Measurements from ENCODE around the gene SHISAL2A. TPM values are rescaled to one million over a fixed set of nuclear protein-coding genes. Genes with fewer than 3 reads are reported as not detected.

Gene SHISAL2A
- total and polyA plus RNA-seq, 8 donors, result 0.48 to 1.6 (median 0.69) TPM; not detected in 1

DNA sequence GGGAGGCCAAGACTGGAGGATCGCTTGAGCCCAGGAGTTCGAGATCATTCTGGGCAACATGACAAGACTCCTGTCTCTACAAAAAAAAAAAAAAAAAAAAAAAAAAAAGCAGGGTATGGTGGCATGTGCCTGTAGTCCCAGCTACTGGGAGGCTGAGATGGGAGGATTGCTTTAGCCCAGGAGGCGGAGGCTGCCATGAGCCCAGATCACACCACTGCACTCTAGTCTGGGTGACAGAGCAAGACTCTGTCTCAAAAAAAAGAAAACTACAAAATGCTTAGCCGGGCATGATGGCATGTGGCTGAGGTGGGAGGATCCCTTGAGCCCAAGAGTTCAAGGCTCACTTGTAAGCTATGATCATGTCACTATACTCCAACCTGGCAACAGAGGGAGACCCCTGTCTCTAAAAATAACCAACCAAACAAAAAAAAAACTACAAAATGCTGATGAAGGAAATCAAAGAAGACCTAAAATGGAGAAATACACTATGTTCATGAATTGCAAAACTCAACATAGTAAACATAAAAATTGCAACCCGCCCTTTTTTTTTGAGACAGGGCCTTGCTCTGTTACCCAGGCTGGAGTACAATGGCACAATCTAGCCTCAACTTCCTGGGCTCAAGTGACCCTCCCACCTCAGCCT lies 20.4 kb downstream of the SHISAL2A start:
- no peak for ATAC-seq

DNA sequence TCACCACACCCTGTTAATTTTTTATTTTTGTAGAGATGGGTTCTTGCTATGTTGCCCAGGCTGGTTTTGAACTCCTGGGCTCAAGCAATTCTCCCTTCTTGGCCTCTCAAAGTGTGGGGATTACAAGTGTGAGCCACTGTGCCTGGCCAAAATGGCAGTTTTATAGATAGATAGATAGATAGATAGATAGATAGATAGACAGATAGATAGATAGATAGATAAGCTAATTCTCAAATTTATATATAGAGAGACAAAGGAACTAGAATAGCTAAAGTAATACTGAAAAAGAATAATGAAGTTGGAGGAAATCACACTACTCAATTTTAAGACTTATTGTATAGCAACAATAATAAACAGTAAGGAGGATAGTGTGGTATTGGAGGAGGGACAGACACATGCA lies 21.1 kb downstream of the SHISAL2A start:
- H3K27ac ChIP-seq, result no peak overlapping the region
- TF ChIP-seq CTCF (IDR thresholded peaks at IDR 0.05), result no peak
- H3K9me3 ChIP-seq, result no peaks in the 10 kb centered on the region
- DNase-seq (no peak), ATAC-seq (no peak)
- intact Hi-C loops (cut with DNase I), result no loop called here
- no peak overlapping the region for H3K4me3 ChIP-seq
- H3K4me1 ChIP-seq, result no peaks in the 10 kb centered on the region
- H3K27me3 ChIP-seq, result no peaks in the 10 kb centered on the region
- H3K36me3 ChIP-seq, result no peaks in the 10 kb centered on the region

More for the DNA sequence above, 20.4 kb downstream of the SHISAL2A start:
- TF ChIP-seq CTCF (IDR thresholded peaks at IDR 0.05), result no peak
- intact Hi-C loops (cut with DNase I), result no loop called here
- Histone ChIP-seq H3K36me3 (no peaks in the 10 kb centered on the region), H3K4me1 (no peaks in the 10 kb centered on the region), H3K27me3 (no peaks in the 10 kb centered on the region), H3K4me3 (no peak overlapping the region), H3K27ac (no peak overlapping the region), H3K9me3 (no peaks in the 10 kb centered on the region)
- no peak for DNase-seq

GRCh38 chr1:52657702-52658101 lies 24.7 kb downstream of the SHISAL2A start:
- Histone ChIP-seq H3K27ac (no peak overlapping the region), H3K36me3 (no peaks in the 10 kb centered on the region), H3K9me3 (no peaks in the 10 kb centered on the region), H3K4me3 (no peak overlapping the region), H3K4me1 (no peaks in the 10 kb centered on the region), H3K27me3 (no peaks in the 10 kb centered on the region)
- no peak for TF ChIP-seq CTCF (IDR thresholded peaks at IDR 0.05)
- no peak for ATAC-seq
- intact Hi-C loops (cut with DNase I), result no loop called here
- no peak for DNase-seq

DNA sequence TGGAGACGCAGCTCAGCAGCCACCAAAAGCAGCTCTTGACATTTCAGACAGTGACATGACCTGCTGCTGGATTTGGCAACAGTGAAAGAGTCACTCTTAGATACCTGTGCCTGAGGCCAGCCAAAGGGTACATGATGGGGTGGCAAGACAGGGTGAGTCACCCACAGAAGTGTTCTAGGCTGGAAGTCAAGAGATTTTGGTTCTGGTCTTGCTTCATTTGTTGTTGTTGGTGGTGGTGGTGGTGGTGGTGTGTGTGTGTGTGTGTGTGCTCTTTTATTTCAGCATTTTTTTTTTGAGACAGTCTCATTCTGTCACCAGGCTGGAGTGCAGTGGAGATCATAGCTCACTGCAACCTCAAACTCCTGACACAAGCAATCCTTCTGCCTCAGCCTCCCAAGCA lies 25.8 kb downstream of the SHISAL2A start:
- Histone ChIP-seq H3K36me3 (no peaks in the 10 kb centered on the region), H3K27ac (no peak overlapping the region), H3K9me3 (no peaks in the 10 kb centered on the region), H3K4me3 (no peak overlapping the region), H3K27me3 (no peaks in the 10 kb centered on the region), H3K4me1 (no peaks in the 10 kb centered on the region)
- peak; percentile 61 for ATAC-seq
- TF ChIP-seq CTCF (IDR thresholded peaks at IDR 0.05), result no peak
- DNase-seq, result peak in 1 of 4 donors; percentile 33
- intact Hi-C loops (cut with DNase I), result no loop called here

DNA sequence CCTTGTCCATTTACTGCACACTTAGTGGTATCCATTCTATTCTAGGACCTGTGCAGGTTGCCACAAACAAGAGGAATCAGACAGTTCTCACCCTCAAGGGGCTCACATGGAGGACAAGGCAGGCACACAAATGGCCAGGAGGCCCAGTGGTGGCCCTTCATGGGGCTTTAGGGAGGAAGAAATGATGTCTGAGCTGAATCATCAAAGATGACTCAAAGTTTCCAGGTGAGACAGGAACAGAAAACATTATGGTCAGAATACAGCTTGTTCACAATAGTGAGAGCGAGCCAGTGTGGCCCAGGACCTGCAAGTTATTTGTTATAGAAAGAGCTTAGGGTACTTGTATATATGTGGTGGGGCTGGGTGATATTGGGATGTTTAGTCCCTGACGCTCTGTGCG lies 26.4 kb downstream of the SHISAL2A start:
- no peaks in the 10 kb centered on the region for H3K4me1 ChIP-seq
- no peaks in the 10 kb centered on the region for H3K27me3 ChIP-seq
- H3K27ac ChIP-seq, result no peak overlapping the region
- H3K9me3 ChIP-seq, result no peaks in the 10 kb centered on the region
- H3K4me3 ChIP-seq, result no peak overlapping the region
- intact Hi-C loops (cut with DNase I), result no loop called here
- no peaks in the 10 kb centered on the region for H3K36me3 ChIP-seq
- no peak for TF ChIP-seq CTCF (IDR thresholded peaks at IDR 0.05)
- no peak for ATAC-seq
- DNase-seq, result no peak
